Breast epithelium (tissue), 4 donors: Measurements from ENCODE around the gene RASA3. TPM values are rescaled to one million over a fixed set of nuclear protein-coding genes. Genes with fewer than 3 reads are reported as not detected.

ENCODE experiments used
- DNase-seq, 2 donors: peaks; one replicate each; pipeline ENCODE4 v3.0.0-alpha.2; 2019; ENCODE audit warnings: low spot score in 2 of 2
- H3K27ac ChIP-seq, 2 donors: fragments of 200-600 bp; sonication (generic) in 1 of 2; one replicate each; pipeline ENCODE4 v1.5.1; 2016 to 2019; ENCODE audit warnings: mild to moderate bottlenecking in 1 of 2
- H3K27me3 ChIP-seq, 2 donors: fragments of 200-600 bp; sonication (generic) in 1 of 2; one replicate each; pipeline versions ENCODE4 v1.5.1 to v1.6.0; 2017 to 2019; ENCODE audit warnings: control low read depth in 1 of 2, mild to moderate bottlenecking in 1 of 2
- H3K36me3 ChIP-seq: fragments of 200-600 bp; one replicate; pipeline ENCODE4 v1.5.1; 2019
- H3K4me1 ChIP-seq, 2 donors: fragments of 200-600 bp; sonication (generic); one replicate each; pipeline ENCODE4 v1.5.1; 2016 to 2019; ENCODE audit warnings: control low read depth in 1 of 2
- H3K4me3 ChIP-seq, 3 donors: fragments of 200-600 bp; sonication (generic); 1 replicate in 2 of 3; 2 replicates in 1 of 3; pipeline ENCODE4 v1.5.1; 2016 to 2019; ENCODE audit warnings: mild to moderate bottlenecking in 3 of 3, moderate library complexity in 2 of 3
- H3K9me3 ChIP-seq, 2 donors: fragments of 200-600 bp; sonication (generic) in 1 of 2; one replicate each; pipeline ENCODE4 v1.5.1; 2016 to 2019; ENCODE audit warnings: control low read depth in 1 of 2
- POLR2A ChIP-seq: fragments of 450-650 bp; IDR thresholded peaks from one replicate; pipeline ENCODE4 v1.6.1; 2016; ENCODE audit warnings: antibody characterized with exemption, mild to moderate bottlenecking, moderate library complexity
- POLR2AphosphoS5 ChIP-seq, 3 donors: sonication (generic); formaldehyde crosslinking; IDR thresholded peaks; one replicate each; pipeline ENCODE4 v1.6.1; 2017; ENCODE audit warnings: antibody characterized with exemption in 3 of 3
- intact Hi-C: fragments of 100-400 bp; cut with DNase I; formaldehyde crosslinking; loops from one replicate; pipeline ENCODE4 v1.15.1; 2023; ENCODE audit warnings: low total_unique reads
- total RNA-seq, 3 donors: library from RNA; depleted of rRNA; stranded (reverse); fragments of >200 nt; gene quantifications; one replicate each; pipeline ENCODE4 v1.1.0, GENCODE V29; 2016
- TF ChIP-seq, protein P1 (sequence below), 3 donors: fragments of 450-650 bp; IDR thresholded peaks; one replicate each; pipeline ENCODE4 v1.5.1; 2016 to 2017; ENCODE audit warnings: antibody characterized with exemption in 3 of 3, mild to moderate bottlenecking in 3 of 3, moderate library complexity in 3 of 3

RASA3 gene
- total RNA-seq, 3 donors from 2014 or later = 14.2 to 54.9 (median 31.5) TPM

DNA sequence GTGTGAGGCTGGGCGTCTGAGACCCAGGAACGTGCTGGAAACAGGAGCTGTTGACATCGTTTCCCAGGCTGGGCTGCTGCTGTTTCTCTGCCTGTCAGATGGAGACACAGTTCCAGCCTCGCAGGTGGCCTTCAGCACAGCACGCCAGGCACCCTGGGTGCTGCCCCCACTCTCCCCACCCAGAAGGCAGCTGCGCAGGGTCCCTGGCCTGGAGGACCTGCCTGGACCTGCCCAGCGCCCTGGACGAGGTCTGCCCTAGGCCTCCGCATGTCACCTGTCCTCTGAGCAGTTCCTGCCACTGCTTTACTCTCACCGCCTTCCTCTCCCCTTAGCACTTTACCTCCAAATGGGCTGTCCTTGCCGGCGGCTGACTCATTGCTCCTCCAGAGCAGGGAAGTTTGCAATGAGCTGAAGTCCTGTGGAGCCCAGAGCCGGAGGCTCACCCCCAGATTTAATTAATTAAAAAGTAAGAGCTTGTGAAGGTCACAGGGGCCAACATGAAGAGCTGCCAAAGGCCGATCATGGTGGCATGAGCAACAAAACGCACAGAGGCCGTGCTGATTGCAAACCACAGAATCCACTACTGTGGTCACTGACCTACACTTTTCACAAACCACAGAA lies 190.7 kb downstream of the RASA3 start:
- Histone ChIP-seq H3K4me1 (peaks cover 0 to under 1% of the 10 kb centered on the region in 2 donors), H3K36me3 (no peaks in the 10 kb centered on the region), H3K27me3 (peaks cover 0 to 4% of the 10 kb centered on the region in 2 donors), H3K4me3 (no peak overlapping the region), H3K9me3 (no peaks in the 10 kb centered on the region), H3K27ac (no peak overlapping the region)
- no peak for TF ChIP-seq POLR2AphosphoS5 (IDR thresholded peaks at IDR 0.05)
- TF ChIP-seq, protein P1, sequence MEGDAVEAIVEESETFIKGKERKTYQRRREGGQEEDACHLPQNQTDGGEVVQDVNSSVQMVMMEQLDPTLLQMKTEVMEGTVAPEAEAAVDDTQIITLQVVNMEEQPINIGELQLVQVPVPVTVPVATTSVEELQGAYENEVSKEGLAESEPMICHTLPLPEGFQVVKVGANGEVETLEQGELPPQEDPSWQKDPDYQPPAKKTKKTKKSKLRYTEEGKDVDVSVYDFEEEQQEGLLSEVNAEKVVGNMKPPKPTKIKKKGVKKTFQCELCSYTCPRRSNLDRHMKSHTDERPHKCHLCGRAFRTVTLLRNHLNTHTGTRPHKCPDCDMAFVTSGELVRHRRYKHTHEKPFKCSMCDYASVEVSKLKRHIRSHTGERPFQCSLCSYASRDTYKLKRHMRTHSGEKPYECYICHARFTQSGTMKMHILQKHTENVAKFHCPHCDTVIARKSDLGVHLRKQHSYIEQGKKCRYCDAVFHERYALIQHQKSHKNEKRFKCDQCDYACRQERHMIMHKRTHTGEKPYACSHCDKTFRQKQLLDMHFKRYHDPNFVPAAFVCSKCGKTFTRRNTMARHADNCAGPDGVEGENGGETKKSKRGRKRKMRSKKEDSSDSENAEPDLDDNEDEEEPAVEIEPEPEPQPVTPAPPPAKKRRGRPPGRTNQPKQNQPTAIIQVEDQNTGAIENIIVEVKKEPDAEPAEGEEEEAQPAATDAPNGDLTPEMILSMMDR (IDR thresholded peaks at IDR 0.05) = no peak
- no peak for TF ChIP-seq POLR2A
- intact Hi-C loops = loop anchor here (10.0 kb wide), 1 partner anchor 127 kb away; no protein-coding TSS in a partner anchor
- DNase-seq = no peak

DNA sequence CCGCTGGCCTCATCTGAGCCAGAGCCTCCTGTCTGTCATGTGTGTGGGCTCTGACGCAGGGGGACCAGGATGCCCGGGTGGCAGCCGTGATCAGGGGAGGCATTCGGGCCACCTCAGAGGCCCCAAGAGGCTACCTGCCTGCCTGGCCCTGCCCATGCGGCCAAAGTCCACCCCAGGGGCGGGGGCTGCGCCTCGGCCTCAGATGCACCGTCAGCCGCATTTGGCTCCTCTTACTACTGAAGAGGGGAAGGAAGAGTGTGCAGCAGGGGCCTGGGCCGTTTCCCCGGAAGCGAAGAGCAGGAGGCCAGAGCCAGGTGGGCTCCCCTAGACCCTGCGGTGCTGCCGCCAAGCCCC lies 192.5 kb downstream of the RASA3 start:
- Histone ChIP-seq H3K4me3 (no peak overlapping the region), H3K27ac (no peak overlapping the region), H3K4me1 (no peaks in the 10 kb centered on the region), H3K36me3 (no peaks in the 10 kb centered on the region), H3K9me3 (no peaks in the 10 kb centered on the region), H3K27me3 (peaks cover 0 to 4% of the 10 kb centered on the region in 2 donors)
- TF ChIP-seq POLR2AphosphoS5 (IDR thresholded peaks at IDR 0.05) (no peak), POLR2A (no peak)
- TF ChIP-seq, protein P1 (IDR thresholded peaks at IDR 0.05) = no peak
- intact Hi-C loops = loop anchor here (10.0 kb wide), 1 partner anchor 125 kb away; no protein-coding TSS in a partner anchor
- no peak for DNase-seq

DNA sequence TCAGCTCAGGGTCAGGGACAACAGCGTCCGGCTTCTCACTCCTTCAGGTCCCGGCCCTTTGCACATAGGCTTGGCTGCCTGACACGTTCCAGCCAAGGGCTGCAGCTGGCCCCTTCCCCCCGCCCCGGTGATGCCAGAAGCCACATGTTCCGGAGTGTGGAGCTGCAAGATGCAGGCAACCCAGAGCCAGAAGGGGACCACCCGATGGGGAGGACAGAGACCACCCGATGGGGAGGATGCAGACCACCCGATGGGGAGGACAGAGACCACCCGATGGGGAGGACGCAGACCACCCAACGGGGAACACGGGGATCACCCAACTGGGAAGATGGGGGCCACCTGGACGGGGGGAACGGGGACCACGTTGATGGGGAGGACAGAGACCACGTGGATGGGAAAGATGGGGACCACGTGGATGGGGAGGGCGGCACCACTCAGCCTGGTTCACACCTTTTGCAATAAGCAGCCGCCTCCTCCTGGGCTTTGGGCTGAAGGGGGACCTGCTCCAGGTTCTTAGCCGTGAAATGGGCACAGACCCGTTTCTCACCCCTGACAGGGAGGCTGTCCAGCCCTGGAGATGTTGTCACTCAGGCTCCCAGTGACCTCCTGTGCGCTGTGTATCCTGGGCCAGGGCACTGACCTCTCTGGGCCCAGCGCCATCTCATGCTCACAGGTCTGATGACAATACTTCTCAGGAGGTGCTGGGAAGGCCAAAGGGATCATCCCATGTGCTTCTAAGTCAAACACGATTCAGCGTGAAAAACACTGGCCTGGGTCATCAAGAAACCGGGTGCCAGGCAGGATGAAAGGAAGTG lies 193.1 kb downstream of the RASA3 start:
- Histone ChIP-seq H3K9me3 (no peaks in the 10 kb centered on the region), H3K4me1 (no peaks in the 10 kb centered on the region), H3K36me3 (no peaks in the 10 kb centered on the region), H3K27ac (no peak overlapping the region), H3K4me3 (no peak overlapping the region), H3K27me3 (peaks cover 0 to 4% of the 10 kb centered on the region in 2 donors)
- intact Hi-C loops = no loop called here
- no peak for TF ChIP-seq POLR2AphosphoS5 (IDR thresholded peaks at IDR 0.05)
- DNase-seq = no peak

DNA sequence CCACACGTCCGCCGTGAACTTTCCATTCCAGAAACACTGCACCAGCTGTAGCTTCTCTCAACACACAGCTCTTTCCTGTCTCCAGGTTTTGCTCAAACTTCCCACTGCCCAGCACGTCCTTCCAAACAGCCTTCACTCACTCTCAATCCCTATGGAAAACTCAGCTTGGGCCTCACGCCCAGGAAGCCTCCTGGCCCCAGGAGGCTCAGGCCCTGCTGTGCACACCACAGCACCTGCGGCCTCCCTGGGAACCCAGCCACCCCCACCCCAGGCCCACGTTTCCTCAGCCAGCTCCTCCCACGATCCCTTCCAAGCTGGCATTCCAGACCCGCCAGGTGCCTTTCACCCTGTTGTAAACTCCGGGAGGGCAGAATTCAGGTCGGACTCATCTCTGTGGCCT lies 193.7 kb downstream of the RASA3 start:
- intact Hi-C loops = no loop called here
- Histone ChIP-seq H3K27me3 (peaks cover 0 to 4% of the 10 kb centered on the region in 2 donors), H3K9me3 (no peaks in the 10 kb centered on the region), H3K4me3 (no peak overlapping the region), H3K36me3 (no peaks in the 10 kb centered on the region), H3K4me1 (no peaks in the 10 kb centered on the region), H3K27ac (no peak overlapping the region)
- TF ChIP-seq POLR2AphosphoS5 (IDR thresholded peaks at IDR 0.05) (no peak), POLR2A (no peak)
- TF ChIP-seq, protein P1 (IDR thresholded peaks at IDR 0.05) = no peak
- no peak for DNase-seq

DNA sequence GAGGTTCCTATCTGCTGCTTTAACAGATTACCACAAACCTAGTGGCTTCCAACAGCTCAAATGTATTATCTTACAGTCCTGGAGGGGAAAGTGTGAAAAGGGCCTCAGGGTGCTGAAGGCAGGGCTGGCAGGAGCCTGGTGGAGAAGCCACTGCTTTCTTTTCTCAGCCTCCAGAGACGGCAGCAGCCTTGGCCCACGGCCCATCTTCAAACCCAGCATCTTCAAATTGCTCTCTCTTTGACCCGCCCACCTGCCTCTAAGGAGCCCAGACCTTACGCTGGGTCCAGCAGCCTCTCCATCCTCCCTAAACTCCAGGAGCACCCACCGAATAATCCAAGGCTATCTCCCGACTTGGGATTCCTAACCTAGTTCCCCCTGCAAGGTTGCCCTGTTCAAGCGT lies 194.2 kb downstream of the RASA3 start:
- H3K36me3 ChIP-seq = no peaks in the 10 kb centered on the region
- DNase-seq = no peak
- H3K4me1 ChIP-seq = no peaks in the 10 kb centered on the region
- intact Hi-C loops = no loop called here
- no peak overlapping the region for H3K4me3 ChIP-seq
- H3K27ac ChIP-seq = no peak overlapping the region
- H3K9me3 ChIP-seq = no peaks in the 10 kb centered on the region
- TF ChIP-seq, protein P1 (IDR thresholded peaks at IDR 0.05) = no peak
- TF ChIP-seq POLR2A (no peak), POLR2AphosphoS5 (IDR thresholded peaks at IDR 0.05) (no peak)
- H3K27me3 ChIP-seq = peaks cover 0 to 4% of the 10 kb centered on the region in 2 donors
